HCT116 (cell line): ENCODE results near the gene FAM229B.

Source experiments
- CEBPB ChIP-seq: IDR thresholded peaks from 2 replicates; pipeline ENCODE4 v1.6.1; 2012; ENCODE audit warnings: low read depth
- CTCF ChIP-seq, 3 experiments: fragments of 200-600 bp in 1 of 3; sonication (generic) in 1 of 3; IDR thresholded peaks in 2 of 3; conservative IDR thresholded peaks in 1 of 3; 2 replicates each; pipeline ENCODE4 v1.5.1; 2012 to 2017; ENCODE audit warnings: low read depth in 2 of 3, low read length in 2 of 3, antibody characterized with exemption in 1 of 3, borderline replicate concordance in 1 of 3, control low read depth in 1 of 3, mild to moderate bottlenecking in 1 of 3, mixed read lengths in 1 of 3, mixed run types in 1 of 3, moderate library complexity in 1 of 3; ENCODE audit not compliant: insufficient read depth in 1 of 3
- ELF1 ChIP-seq: IDR thresholded peaks from 2 replicates; pipeline ENCODE4 v1.6.1; 2012; ENCODE audit warnings: low read depth, borderline replicate concordance
- EZH2phosphoT487 ChIP-seq: fragments of 200-600 bp; IDR thresholded peaks from 2 replicates; pipeline ENCODE4 v1.6.1; 2018; ENCODE audit warnings: antibody characterized with exemption, borderline replicate concordance
- POLR2AphosphoS5 ChIP-seq: IDR thresholded peaks from 2 replicates; pipeline ENCODE4 v1.6.1; 2011; ENCODE audit warnings: mild to moderate bottlenecking, low read depth, low read length, moderate library complexity
- ZFX ChIP-seq: fragments of 450-650 bp; IDR thresholded peaks from 2 replicates; pipeline ENCODE4 v1.6.1; 2017
- ZNF274 ChIP-seq: fragments of 200-500 bp; sonication (Bioruptor generic); IDR thresholded peaks from 2 replicates; pipeline ENCODE4 v1.6.1; 2014; ENCODE audit warnings: mild to moderate bottlenecking, low read depth, low read length, inconsistent platforms

- TF ChIP-seq EZH2phosphoT487 (no peak), CTCF (IDR thresholded peaks at IDR 0.05 in 2 of 3, conservative IDR thresholded peaks at IDR 0.05 in 1 of 3; ENCODE audit: borderline replicate concordance in 1 of 3, insufficient read depth in 1 of 3, low read depth in 2 of 3, low read length in 2 of 3) (no peak), ZNF274 (no peak), CEBPB (no peak), POLR2AphosphoS5 (no peak), ELF1 (no peak), ZFX (no peak)
These were observed 54.3 kb downstream of the FAM229B start for GRCh38 chr6:112141707-112142106.
